ENCODE data around the gene DGCR6L. TPM values are rescaled to one million over a fixed set of nuclear protein-coding genes. Genes with fewer than 3 reads are reported as not detected.
"Not testable (repeated sequence)": the region's sequence is repeated elsewhere in the genome, so short reads cannot be mapped to it uniquely, and the experiment has no call there.

DGCR6L gene
- total RNA-seq, 6 experiments from 2014 or later, result 32.6 to 79.9 (median 50.9) TPM

DNA sequence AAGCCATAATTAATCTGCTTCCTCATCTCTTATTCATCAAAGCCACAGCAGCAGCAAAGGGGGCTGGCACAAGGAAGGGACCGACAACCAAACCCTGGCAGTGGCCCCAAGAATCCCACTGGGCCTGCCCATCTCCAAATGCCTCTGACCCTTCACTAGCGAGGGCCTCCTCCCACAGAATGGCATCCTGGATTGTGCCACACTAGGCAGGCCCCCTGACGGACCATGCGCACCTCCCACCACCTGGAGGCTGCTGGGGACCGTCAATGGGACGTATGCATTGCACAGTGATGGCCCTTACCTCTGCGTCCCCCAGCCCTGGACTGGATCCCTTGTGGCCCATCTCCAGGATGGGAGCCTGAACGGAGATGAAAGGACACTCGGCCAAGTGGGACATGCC lies 47.7 kb downstream of the DGCR6L start:
- Histone ChIP-seq H3K36me3 (no peaks in the 10 kb centered on the region), H3K27ac (no peak overlapping the region), H3K9me3 (no peaks in the 10 kb centered on the region), H3K27me3 (no peaks in the 10 kb centered on the region), H3K4me3 (no peak overlapping the region), H3K4me1 (peaks cover 0 to under 1% (median 0%) of the 10 kb centered on the region in 4 donors)
- 67% methylated on average over 1 of the region's 9 CpGs for WGBS (ENCODE audit: insufficient coverage, low coverage, low lambda C conversion rate, missing lambda C conversion rate)
- intact Hi-C loops (cut with DNase I), result no loop called here
- DNase-seq (no peak), ATAC-seq (no peak)
- TF ChIP-seq, protein P1, sequence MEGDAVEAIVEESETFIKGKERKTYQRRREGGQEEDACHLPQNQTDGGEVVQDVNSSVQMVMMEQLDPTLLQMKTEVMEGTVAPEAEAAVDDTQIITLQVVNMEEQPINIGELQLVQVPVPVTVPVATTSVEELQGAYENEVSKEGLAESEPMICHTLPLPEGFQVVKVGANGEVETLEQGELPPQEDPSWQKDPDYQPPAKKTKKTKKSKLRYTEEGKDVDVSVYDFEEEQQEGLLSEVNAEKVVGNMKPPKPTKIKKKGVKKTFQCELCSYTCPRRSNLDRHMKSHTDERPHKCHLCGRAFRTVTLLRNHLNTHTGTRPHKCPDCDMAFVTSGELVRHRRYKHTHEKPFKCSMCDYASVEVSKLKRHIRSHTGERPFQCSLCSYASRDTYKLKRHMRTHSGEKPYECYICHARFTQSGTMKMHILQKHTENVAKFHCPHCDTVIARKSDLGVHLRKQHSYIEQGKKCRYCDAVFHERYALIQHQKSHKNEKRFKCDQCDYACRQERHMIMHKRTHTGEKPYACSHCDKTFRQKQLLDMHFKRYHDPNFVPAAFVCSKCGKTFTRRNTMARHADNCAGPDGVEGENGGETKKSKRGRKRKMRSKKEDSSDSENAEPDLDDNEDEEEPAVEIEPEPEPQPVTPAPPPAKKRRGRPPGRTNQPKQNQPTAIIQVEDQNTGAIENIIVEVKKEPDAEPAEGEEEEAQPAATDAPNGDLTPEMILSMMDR (IDR thresholded peaks at IDR 0.05), result no peak
- no peak for TF ChIP-seq POLR2A (IDR thresholded peaks at IDR 0.05)

DNA sequence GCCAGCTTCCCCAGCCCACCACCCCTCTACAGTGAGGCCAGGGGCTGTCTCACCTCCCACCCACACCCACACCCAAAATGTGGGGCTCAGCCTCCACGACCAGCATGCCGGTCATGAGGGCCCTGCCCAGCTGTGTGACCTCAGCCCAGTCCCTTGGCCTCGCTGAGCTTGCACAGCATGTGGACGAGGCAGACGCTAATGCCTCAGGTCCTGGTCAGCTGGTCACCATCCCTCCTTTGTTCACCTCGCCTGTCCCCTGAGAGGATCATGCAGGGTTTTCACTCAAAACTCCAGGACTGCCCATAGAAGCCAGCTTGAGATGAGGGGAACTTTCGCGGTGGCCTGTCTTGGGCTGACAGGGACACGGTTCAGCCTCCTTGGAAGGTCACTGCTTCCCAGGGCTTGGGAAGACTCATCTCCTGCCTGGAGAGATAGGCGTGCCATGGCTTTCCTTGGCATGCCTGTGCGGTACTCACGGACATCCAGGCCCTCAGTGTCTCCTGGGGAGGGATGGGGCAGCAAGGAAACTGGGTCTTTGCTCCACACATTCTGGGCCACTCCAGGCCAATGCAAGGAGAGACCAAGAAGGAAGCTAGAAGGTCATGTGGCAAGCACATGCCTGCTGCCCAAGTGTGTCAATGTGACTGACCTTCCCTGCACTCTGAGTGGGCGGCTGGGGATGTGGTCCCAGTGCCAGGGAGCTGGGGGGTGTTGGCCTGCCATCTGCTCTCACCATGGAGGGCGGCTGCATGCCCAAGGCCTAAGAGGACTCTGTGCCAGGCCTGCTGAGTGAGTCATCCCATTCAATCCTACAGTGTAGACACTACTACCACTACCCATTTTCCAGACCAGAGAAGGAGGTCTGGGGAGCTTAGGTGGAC lies 48.5 kb downstream of the DGCR6L start:
- DNase-seq (no peak), ATAC-seq (peak in 1 of 4 donors; percentile 23)
- no peaks in the 10 kb centered on the region for H3K27me3 ChIP-seq
- WGBS (ENCODE audit: insufficient coverage, low coverage, low lambda C conversion rate, missing lambda C conversion rate), result 17% methylated on average over 1 of the region's 14 CpGs
- no peak overlapping the region for H3K4me3 ChIP-seq
- H3K4me1 ChIP-seq, result peaks cover 0 to 5% (median 0%) of the 10 kb centered on the region in 4 donors
- no peaks in the 10 kb centered on the region for H3K36me3 ChIP-seq
- intact Hi-C loops (cut with DNase I), result no loop called here
- H3K27ac ChIP-seq, result no peak overlapping the region
- no peak for TF ChIP-seq POLR2A (IDR thresholded peaks at IDR 0.05)
- TF ChIP-seq, protein P1 (IDR thresholded peaks at IDR 0.05), result no peak
- no peaks in the 10 kb centered on the region for H3K9me3 ChIP-seq

DNA sequence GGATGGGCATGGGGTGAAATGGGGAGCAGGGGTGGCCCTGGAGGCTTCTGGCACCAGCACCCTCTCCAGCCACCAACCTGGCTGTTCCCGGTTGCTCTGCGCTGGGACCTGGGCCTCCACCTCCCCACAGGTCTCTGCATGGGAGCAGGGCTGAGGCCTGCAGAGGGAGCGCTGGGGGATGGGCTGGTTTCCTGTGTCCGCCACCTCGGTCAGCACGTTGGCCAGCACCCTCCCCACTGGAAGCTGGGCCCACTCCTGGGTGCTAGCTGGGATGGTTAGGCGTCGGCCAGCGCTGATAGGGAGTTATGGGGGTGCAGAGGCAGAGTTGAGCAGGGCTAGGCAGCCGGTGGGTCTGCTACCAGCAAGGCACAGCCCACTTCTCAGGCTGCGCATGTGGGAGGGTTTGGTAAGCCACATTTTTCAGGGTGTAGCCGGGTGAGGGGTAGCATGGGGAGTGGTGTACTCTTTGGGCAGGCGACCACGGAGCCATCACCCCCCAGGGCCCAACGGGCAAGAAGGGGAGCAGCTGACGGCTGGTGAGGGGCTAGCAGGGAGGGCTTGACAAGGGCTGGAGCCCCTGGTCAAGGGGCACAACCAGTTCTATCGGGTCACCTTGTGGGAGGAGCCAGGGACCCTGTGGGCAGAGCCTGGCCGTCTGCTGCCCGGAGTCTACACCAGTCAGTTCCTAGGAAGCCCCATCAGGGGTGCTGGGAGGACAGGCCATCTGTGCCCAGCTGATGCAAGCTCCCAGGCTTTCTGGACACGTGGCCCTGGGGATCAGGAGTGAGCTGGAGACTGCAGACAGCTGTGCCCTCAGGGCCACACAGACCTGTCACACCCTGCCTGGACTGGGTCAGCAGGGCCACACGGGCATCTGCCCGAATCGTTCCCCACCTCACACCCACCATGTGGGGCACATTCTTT lies 49.4 kb downstream of the DGCR6L start:
- H3K4me1 ChIP-seq; H3K27ac ChIP-seq; H3K36me3 ChIP-seq; H3K4me3 ChIP-seq; DNase-seq; intact Hi-C loops (cut with DNase I); H3K27me3 ChIP-seq; H3K9me3 ChIP-seq: not testable (repeated sequence)
- WGBS (ENCODE audit: insufficient coverage, low coverage, low lambda C conversion rate, missing lambda C conversion rate), result no CpG with 5 or more reads among the region's 23 CpGs
- TF ChIP-seq, protein P1 (IDR thresholded peaks at IDR 0.05), result peak in 2 of 4 donors; percentile 7 to 9
- ATAC-seq, result peak; percentile 41 to 71 (median 70)

DNA sequence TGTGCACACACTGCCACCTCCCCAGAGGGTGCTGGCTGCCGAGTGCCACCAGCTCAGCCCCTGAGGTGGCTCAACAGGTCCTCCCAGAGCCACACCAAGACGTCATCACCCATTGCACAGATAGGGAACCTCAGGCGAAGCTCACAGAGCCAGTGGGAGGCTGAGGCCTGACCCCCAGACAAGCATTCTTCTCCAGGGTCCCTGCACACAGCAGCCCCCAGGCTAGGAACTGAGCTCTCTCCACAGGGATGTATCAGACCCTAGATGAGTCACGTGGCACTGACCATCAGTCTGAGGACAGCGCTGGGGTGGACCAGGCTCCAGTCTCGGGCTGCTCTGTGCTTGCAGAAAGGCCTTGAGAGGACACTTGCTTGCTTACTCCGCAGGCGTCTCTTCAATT lies 50.2 kb downstream of the DGCR6L start:
- H3K27ac ChIP-seq; intact Hi-C loops (cut with DNase I); H3K4me3 ChIP-seq; H3K27me3 ChIP-seq; H3K9me3 ChIP-seq; DNase-seq; ATAC-seq; H3K36me3 ChIP-seq: not testable (repeated sequence)
- peaks cover 0 to 13% (median 3%) of the 10 kb centered on the region in 4 donors for H3K4me1 ChIP-seq
- no CpG with 5 or more reads among the region's 8 CpGs for WGBS (ENCODE audit: insufficient coverage, low coverage, low lambda C conversion rate, missing lambda C conversion rate)

DNA sequence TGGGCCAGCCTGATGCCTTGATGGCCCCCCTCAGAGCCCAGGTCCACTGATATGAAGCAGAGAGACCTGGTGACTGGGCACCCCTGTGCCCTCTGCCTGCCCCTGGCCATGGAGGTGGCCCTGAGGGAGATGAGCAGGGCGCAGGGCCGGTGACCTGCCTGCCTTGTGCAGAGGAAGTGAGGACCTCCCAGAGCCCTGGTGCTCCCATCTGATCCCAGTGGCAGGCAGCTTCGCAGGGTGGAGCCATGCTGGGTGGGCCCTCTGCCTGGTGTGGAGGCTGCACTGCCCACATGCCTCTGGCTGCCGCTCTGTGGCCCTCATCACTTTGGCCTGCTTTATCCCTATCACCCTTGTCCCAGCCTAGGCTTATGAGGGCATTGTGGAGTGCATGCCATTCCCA lies 50.7 kb downstream of the DGCR6L start:
- H3K9me3 ChIP-seq; DNase-seq; H3K27ac ChIP-seq; intact Hi-C loops (cut with DNase I); ATAC-seq; H3K4me3 ChIP-seq; H3K36me3 ChIP-seq; H3K27me3 ChIP-seq: not testable (repeated sequence)
- peaks cover 0 to 15% (median 3%) of the 10 kb centered on the region in 4 donors for H3K4me1 ChIP-seq
- no CpG with 5 or more reads among the region's 4 CpGs for WGBS (ENCODE audit: insufficient coverage, low coverage, low lambda C conversion rate, missing lambda C conversion rate)
